Measurements from ENCODE around the gene NARS2.

GRCh38 chr11:78552881-78553280 is 21.8 kb downstream of the NARS2 start:
- TF ChIP-seq CTCF (IDR thresholded peaks at IDR 0.05): no peak
- no peak for TF ChIP-seq POLR2A (IDR thresholded peaks at IDR 0.05)
- no peak for TF ChIP-seq POLR2AphosphoS5 (IDR thresholded peaks at IDR 0.05)

All from transverse colon (tissue), 4 donors.